C1 segment of cervical spinal cord (tissue), 14 donors: ENCODE data around the gene UBAC1.
A peak's percentile ranks its signal among the peaks of the same experiment; 100 is the strongest.
"Not testable (repeated sequence)": the region's sequence is repeated elsewhere in the genome, so short reads cannot be mapped to it uniquely, and the experiment has no call there.

Experiments
- DNase-seq, 14 donors: peaks; one replicate each; lab custom pipeline; 2025; lab: John Stamatoyannopoulos, UW

The UBAC1 gene

DNA sequence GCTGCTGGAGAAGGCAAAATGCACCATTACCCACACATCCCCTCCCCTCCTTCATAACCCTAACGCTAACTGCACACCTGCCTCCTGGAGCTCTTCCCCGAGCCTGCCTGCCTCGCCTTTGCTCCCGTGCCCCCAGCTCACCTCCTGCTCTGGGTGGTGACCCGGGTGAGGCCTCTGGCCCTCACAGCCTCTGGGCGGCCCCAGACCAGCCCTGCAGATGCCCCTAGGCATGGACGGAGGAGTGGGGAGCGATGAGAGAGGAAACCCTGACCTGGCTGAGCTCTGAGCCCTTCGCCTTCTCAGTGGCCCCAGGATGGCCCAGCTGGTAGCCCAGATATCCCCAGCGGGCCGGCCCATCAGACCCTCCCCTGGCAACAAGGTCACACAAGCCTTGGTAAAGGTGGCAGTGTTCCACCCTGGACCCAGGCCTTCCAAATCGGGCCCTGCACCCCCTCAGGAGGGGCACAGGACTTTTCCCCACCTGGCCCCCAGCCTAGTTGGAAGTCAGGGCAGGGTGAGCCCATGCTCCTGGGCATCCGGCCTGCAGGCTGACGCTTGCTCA, 39.3 kb downstream of the UBAC1 start:
- no peak for DNase-seq

- DNase-seq, result no peak
Observed at GRCh38 chr9:135920973-135921585, 40.1 kb downstream of the UBAC1 start.

- DNase-seq, result no peak
Observed at GRCh38 chr9:135920256-135920930, 40.8 kb downstream of the UBAC1 start.

GRCh38 chr9:135919318-135919890, 41.8 kb downstream of the UBAC1 start:
- no peak for DNase-seq

DNA sequence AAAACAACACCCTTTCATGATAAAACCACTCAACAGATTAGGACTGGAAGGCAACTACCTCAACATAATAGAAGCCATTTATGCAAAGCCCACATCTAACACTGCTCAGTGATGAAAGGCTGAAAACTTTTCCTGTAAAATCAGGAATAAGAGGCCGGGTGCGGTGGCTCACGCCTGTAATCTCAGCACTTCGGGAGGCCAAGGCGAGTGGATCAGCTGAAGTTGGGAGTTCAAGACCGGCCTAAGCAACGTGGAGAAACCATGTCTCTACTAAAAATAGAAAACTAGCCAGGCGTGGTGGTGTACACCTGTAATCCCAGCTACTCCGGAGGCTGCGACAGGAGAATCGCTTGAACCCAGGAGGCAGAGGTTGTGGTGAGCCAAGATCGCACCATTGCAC, 44.9 kb downstream of the UBAC1 start:
- not testable (repeated sequence) for DNase-seq

DNA sequence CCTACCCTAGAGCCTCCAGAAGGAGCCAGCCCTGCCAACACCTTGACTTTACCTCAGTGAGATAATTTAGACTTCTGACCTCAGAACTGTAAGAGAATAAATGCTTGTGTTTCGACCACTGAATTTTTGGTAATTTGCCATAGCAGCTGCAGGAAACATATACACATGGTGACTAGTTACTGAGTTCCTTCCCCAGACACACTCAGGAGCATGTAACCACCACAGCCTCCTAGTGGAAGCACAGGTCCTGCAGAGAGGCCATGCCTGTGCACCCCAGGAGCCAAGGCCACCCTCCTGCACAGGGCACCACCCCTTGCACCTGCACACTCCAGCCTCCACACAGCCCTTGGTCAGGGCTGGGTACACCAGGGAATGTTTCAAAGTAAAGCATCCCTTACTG, 46.3 kb downstream of the UBAC1 start:
- no peak for DNase-seq

GRCh38 chr9:135911233-135911632, 49.9 kb downstream of the UBAC1 start:
- DNase-seq, result not testable (repeated sequence)

- DNase-seq, result no peak
Observed at GRCh38 chr9:135910757-135911156, 50.4 kb downstream of the UBAC1 start.

DNA sequence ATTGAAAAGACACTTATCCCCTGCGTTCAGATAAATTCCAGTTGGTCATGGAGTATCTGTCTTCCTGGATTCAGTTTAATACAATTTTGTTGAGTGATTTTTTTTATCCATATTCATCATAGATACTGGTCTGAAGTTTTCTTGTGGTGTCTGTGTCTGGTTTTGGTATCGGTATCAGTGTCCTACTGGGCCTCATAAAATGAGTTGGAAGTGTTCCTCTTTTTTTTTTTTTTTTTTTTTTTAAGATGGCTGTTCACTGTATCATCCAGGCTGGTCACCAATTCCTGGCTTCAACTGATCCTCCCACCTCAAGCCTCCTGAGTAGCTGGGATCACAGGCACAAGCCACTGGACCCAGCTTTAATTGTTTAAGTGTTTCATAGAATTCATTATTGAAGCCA, 51.0 kb downstream of the UBAC1 start:
- no peak for DNase-seq

DNA sequence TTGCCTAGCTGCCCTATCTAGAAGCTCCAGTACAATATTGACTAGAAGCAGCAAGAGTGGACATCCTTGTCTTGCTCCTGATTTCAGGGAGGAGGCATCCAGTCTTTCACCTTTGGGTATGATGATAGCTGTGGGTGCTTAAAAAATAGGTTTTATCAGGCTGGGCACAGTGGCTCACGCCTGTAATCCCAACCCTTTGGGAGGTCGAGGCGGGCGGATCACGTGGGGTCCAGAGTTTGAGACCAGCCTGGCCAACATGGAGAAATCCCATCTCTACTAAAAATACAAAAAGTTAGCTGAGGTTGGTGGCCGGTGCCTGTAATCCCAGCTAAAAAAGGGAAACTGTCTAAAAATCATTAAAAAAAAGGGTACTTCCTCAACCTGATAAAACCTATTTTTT, 51.8 kb downstream of the UBAC1 start:
- DNase-seq, result no peak

GRCh38 chr9:135908754-135909204, 52.4 kb downstream of the UBAC1 start:
- no peak for DNase-seq

DNA sequence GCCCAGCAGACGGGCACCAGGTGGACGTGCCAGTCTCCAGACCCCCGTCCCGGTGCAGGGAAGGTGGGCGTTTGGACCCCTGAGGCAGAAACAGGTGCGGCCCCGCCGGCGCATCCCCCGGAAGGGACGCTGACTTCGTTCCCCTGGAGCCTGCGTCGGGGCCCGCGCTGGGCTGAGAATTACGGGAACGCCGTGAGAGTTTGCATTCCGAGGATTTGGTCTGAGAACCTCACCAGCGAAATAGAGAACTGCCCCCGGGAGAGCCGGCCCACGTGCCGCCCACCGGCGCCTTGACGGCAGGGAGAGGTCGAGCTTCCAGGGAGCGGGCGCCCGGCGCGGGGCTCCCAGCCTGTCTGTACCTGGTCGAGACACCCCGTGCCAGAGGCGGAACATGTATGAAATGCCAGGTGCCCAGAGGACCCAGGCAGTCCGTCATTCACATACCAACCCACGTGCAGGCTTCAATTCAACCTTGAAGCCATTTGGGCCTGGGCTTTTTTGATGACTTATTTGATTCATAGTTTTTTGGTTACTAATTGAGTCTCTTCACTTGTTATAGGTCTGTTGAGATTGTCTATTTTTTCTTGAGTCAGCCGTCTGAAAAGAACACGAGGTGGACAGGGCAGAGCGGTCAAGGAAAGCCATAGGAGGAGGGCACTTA, 53.0 kb downstream of the UBAC1 start:
- DNase-seq, result no peak

DNA sequence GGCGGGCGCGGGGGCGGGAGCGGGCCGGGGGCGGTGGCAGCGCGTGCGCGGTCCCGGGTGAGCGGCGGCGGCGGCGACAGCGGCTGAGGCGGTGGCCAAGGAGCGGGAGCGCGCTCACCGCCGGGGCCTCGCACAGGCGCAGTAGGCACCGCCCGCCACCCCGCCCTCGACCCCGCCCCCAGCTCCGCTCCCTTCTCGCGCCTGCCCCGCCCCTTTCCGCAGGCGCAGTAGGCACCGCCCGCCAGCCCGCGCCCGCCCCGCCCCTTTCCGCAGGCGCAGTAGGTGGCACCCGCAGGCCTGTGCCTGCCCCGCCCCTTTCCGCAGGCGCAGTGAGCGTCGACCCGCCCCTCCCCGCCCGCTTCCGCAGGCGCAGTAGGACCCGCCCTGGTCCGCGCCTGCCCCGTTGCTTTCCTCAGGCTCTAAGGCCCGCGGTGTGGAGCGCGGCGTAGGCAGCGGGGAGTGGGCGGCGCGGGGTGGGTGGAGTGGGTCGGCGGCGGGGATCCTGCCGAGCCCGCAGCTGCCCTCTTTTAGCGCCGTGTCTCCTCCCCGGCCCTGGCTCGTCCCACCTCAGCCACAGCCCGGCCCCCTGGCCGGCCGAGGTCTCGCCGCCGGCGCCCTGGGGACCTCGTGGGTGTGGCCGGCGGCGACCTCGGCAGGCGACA, 53.6 kb downstream of the UBAC1 start, which contains the start of gene CAMSAP1:
Gene CAMSAP1 (minus strand): TSS at position 116 of the 662 bp plus-strand sequence. CDS start 387 bp downstream, outside the sequence.
- peak; percentile 32 to 98 (median 92) for DNase-seq

DNA sequence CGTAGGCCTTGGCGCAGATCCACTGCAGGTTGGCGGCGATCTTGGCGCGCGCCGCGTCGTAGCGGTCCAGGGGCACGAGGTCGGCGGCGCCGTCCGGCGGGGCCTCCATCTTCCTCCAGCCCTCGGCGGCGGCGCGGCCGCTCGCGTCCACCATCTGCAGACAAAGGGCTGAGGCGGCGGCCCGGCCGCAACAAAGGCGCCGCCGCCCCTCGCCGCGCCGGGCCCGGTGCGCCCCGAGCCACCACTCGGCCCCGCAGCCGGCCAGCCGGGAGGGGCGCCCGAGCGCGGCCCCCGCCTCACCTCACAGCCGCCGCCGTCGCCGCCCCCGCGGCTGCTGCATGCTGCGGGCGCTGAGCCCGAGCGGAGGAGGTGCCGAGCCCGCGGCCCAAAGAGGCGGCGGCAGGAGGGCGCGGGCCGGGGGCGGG, 54.2 kb downstream of the UBAC1 start:
- peak in 1 of 14 donors; percentile 40 for DNase-seq

DNA sequence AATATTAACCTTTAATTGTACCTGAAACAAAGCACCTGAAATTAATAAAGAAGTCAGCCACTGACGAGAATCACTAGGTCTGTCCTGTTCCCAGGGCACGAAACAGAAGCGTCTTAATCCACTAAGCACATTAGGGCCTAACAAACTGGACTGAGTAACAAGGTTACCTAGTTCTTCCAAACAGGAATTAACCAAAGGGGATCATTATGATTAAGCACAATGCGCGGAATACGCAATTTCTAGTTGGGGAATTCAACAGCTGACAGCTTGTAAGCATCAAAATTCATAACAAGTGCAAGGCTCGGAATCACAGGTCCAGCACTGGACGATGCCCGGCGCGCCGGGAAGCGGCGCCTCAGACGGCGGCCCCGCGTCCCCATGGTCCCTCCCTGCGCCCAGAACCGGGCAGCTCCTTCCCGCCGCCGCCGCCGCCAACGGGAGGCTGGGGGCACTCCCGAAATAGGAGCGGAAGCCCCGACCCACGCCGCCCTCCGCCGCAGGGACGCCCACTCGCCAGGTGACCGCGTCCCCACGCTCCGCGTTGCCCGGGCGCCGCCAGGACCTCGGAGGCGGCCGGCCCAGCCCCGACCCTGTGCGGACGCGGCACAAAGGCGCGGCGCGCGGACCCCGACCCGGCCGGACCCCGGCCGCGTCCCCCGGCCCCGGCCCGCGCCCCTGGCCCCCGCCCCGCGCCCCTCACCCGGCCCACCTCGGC, 54.7 kb downstream of the UBAC1 start:
- DNase-seq, result peak in 2 of 14 donors; percentile 44 to 53

DNA sequence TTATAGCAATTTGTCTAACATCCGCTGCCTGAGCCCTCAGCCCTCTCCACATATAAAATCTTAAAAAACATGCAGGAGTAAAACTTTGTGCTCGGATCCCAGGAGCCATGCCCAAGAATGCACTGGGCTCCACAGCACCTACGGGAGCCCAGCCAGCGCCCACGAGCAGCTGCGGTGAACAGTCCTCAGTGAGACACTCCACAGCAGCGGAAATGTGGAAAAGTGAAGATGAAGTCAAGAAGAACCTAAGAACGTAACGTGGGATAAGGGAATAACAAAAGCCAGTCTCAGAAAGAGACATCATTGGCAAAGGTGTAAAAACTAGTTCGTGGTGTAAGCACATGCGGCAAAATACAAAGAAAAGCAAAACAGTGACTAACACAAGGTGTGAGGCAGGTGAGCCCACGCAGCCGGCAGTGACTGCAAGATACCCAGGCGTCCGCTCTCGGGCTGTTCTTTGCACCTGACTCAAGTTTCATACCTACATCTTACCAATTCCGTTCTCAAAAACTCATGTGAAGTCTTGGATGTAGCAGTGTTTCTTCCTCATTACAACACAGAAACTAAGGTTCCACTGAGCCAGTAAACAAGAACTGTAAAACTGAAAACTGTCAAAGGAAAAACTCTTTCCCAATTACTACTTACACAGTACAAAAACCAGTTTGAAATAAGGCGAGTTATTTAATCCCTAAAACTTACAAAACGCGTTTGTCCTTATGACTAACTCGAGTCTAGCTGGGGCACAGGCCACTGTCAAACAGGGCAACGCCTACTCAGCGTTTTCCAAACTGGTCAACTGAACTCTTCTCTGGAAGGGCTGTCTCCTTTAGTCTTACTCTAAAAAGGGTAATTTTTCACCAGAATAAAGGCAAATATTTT, 55.6 kb downstream of the UBAC1 start:
- peak in 1 of 14 donors; percentile 41 for DNase-seq

DNA sequence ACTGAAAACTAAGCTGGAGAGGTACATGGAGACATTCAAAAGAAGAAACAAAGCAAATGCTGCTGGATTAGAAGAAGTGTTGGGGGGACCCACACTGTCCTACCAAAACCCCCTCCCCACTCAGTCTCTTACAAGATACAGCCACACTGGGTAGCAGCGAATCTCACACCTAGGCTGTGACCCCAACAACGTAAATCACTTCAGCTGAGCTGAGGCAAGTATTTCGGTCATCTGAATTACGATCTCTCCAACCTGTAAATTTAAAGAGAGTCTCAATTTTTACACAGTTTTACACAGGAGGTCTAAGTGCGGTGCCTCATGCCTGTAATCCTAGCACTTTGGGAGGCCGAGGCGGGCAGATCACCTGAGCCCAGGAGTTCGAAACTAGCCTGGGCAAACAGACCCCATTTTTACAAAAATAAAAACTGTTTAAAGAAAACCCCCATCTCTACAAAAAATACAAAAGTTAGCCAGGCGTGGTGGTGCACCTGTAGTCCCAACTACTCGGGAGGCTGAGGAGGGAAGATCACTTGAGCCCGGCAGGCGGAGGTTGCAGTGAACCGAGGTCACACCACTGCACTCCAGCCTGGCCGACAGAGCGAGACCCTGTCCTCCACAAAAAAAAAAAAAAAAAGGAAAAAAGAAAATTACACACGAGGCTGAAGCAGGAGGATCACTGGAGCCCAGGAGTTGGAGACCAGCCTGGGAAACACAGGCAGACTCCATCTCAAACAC, 57.2 kb downstream of the UBAC1 start:
- no peak for DNase-seq

DNA sequence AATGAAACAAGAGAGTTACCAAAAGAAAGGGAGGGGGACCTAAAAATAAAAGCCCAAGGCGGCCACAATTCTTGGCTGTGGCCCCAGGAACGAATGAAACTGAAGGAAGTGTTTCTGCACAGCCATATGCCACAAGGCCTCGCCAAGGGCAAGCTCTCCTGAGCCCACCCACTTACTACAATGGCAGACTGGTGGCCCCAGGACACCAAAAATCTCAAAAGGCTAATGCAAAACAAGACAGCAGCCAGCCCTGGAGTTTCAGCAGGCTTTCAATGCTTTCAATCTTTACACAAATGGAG, 57.9 kb downstream of the UBAC1 start:
- no peak for DNase-seq

- DNase-seq, result no peak
Observed at GRCh38 chr9:135902655-135903357, 58.4 kb downstream of the UBAC1 start.
